WTC11 (cell line): Measurements from ENCODE around the gene OSBP2. TPM values are rescaled to one million over a fixed set of nuclear protein-coding genes. Genes with fewer than 3 reads are reported as not detected.

Experiments
- ATAC-seq: fragments of 200-7000 bp; cut with Tn5 transposase; 2 replicates; pipeline ENCODE4 v1.10.0; 2021; ENCODE audit warnings: mild to moderate bottlenecking, moderate library complexity
- CTCF ChIA-PET: fragments of 300-600 bp; sonication (Branson Sonifier 250); formaldehyde crosslinking; loops from one replicate; lab custom pipeline; 2021; ENCODE audit warnings: antibody characterized with exemption; lab: Charles Lee
- POLR2A ChIA-PET: fragments of 350-600 bp; sonication (Branson Sonifier 250); formaldehyde crosslinking; loops from one replicate; lab custom pipeline; 2021; ENCODE audit warnings: antibody characterized with exemption; lab: Charles Lee
- DNase-seq: peaks from one replicate; pipeline ENCODE4 v3.0.0; 2021; ENCODE audit warnings: low spot score
- H3K27ac Mint-ChIP-seq: 2 replicates; pipeline ENCODE4 v1.8.0; 2021; ENCODE audit warnings: mixed read lengths
- H3K27me3 Mint-ChIP-seq: 2 replicates; pipeline ENCODE4 v1.8.0; 2021; ENCODE audit warnings: low read depth, mild to moderate bottlenecking, moderate library complexity, mixed read lengths
- H3K36me3 Mint-ChIP-seq: 2 replicates; pipeline ENCODE4 v1.8.0; 2021; ENCODE audit warnings: mixed read lengths
- H3K4me1 Mint-ChIP-seq: 2 replicates; pipeline ENCODE4 v1.8.0; 2022; ENCODE audit warnings: mixed read lengths
- H3K4me3 Mint-ChIP-seq: 2 replicates; pipeline ENCODE4 v1.8.0; 2021; ENCODE audit warnings: mild to moderate bottlenecking, moderate library complexity, mixed read lengths
- H3K9me3 Mint-ChIP-seq: 2 replicates; pipeline ENCODE4 v1.8.0; 2021; ENCODE audit warnings: mixed read lengths
- ARID4B ChIP-seq: sonication (generic); formaldehyde crosslinking; IDR thresholded peaks from 2 replicates; pipeline ENCODE4 v1.8.0; 2023; ENCODE audit warnings: missing genetic modification reagents, mild to moderate bottlenecking, borderline replicate concordance
- ATF2 ChIP-seq: sonication (generic); formaldehyde crosslinking; IDR thresholded peaks from 2 replicates; pipeline ENCODE4 v1.8.1; 2022; ENCODE audit warnings: low read depth, missing genetic modification reagents, borderline replicate concordance
- CDX4 ChIP-seq: fragments of 250-450 bp; sonication (Bioruptor Pico); IDR thresholded peaks from 2 replicates; pipeline ENCODE4 v1.9.0; 2021; ENCODE audit warnings: moderate library complexity, mild to moderate bottlenecking, inconsistent platforms, borderline replicate concordance
- CTCF ChIP-seq: fragments of 200-600 bp; IDR thresholded peaks from 2 replicates; pipeline ENCODE4 v1.8.0; 2022; ENCODE audit warnings: antibody characterized with exemption
- E2F4 ChIP-seq: sonication (generic); formaldehyde crosslinking; IDR thresholded peaks from 2 replicates; pipeline ENCODE4 v1.8.1; 2022; ENCODE audit warnings: low read depth, mild to moderate bottlenecking, moderate library complexity, missing genetic modification reagents, borderline replicate concordance
- E2F5 ChIP-seq: sonication (generic); formaldehyde crosslinking; IDR thresholded peaks from 2 replicates; pipeline ENCODE4 v1.8.1; 2022; ENCODE audit warnings: mild to moderate bottlenecking, moderate library complexity, missing genetic modification reagents
- ELF4 ChIP-seq: sonication (generic); formaldehyde crosslinking; IDR thresholded peaks from 2 replicates; pipeline ENCODE4 v1.8.1; 2022; ENCODE audit warnings: low read depth, mild to moderate bottlenecking, moderate library complexity, missing genetic modification reagents
- FOXK1 ChIP-seq: sonication (generic); formaldehyde crosslinking; IDR thresholded peaks from 2 replicates; pipeline ENCODE4 v1.8.0; 2022; ENCODE audit warnings: mild to moderate bottlenecking, moderate library complexity, missing genetic modification reagents
- GRHL2 ChIP-seq: fragments of 250-450 bp; sonication (Bioruptor Pico); IDR thresholded peaks from 2 replicates; pipeline ENCODE4 v1.8.0; 2022; ENCODE audit warnings: mild to moderate bottlenecking, moderate library complexity; ENCODE audit not compliant: insufficient replicate concordance, severe bottlenecking
- MLX ChIP-seq: sonication (generic); formaldehyde crosslinking; IDR thresholded peaks from 2 replicates; pipeline ENCODE4 v1.8.1; 2023; ENCODE audit warnings: mild to moderate bottlenecking, missing genetic modification reagents, moderate library complexity
- MYBL2 ChIP-seq: sonication (generic); formaldehyde crosslinking; IDR thresholded peaks from 2 replicates; pipeline ENCODE4 v1.8.1; 2023; ENCODE audit warnings: mild to moderate bottlenecking, moderate library complexity, missing genetic modification reagents
- NFATC4 ChIP-seq: fragments of 250-450 bp; sonication (Bioruptor Pico); IDR thresholded peaks from 2 replicates; pipeline ENCODE4 v1.9.0; 2021; ENCODE audit warnings: mild to moderate bottlenecking
- NFE2L1 ChIP-seq: sonication (generic); formaldehyde crosslinking; IDR thresholded peaks from 2 replicates; pipeline ENCODE4 v1.8.1; 2023; ENCODE audit warnings: missing genetic modification reagents
- NFYB ChIP-seq: sonication (generic); formaldehyde crosslinking; conservative IDR thresholded peaks from 2 replicates; pipeline ENCODE4 v1.8.0; 2022; ENCODE audit warnings: low read depth, missing genetic modification reagents
- STAT6 ChIP-seq: sonication (generic); formaldehyde crosslinking; conservative IDR thresholded peaks from 2 replicates; pipeline ENCODE4 v1.8.1; 2023; ENCODE audit warnings: mild to moderate bottlenecking, low read depth, missing genetic modification reagents, moderate library complexity
- TP53 ChIP-seq: sonication (generic); formaldehyde crosslinking; IDR thresholded peaks from 2 replicates; pipeline ENCODE4 v1.8.1; 2023; ENCODE audit warnings: mild to moderate bottlenecking, missing genetic modification reagents
- USF2 ChIP-seq: sonication (generic); formaldehyde crosslinking; IDR thresholded peaks from 2 replicates; pipeline ENCODE4 v1.8.1; 2023; ENCODE audit warnings: mild to moderate bottlenecking, missing genetic modification reagents, moderate library complexity
- ZMAT4 ChIP-seq: fragments of 250-450 bp; sonication (Bioruptor Pico); IDR thresholded peaks from 2 replicates; pipeline ENCODE4 v1.9.0; 2021; ENCODE audit warnings: mild to moderate bottlenecking
- ZNF317 ChIP-seq: sonication (generic); formaldehyde crosslinking; IDR thresholded peaks from 2 replicates; pipeline ENCODE4 v1.8.1; 2023; ENCODE audit warnings: low read depth, mild to moderate bottlenecking, moderate library complexity, missing genetic modification reagents, borderline replicate concordance
- total RNA-seq: library from RNA; stranded (reverse); gene quantifications from 3 replicates; pipeline ENCODE4 v1.2.3, GENCODE V29; 2021

The OSBP2 gene
- total RNA-seq, 1 experiment from 2014 or later, result 4.1 TPM

GRCh38 chr22:30650508-30651116 is 44.1 kb upstream of the OSBP2 start (continued):
- no peak for TF ChIP-seq STAT6 (CRISPR knock-in tag)

GRCh38 chr22:30652852-30653251 is 41.8 kb upstream of the OSBP2 start:
- no peak for DNase-seq
- ATAC-seq, result no peak
- Mint-ChIP-seq H3K9me3 (0 out of 2 replicates have a peak, but pooled peaks cover 4% of the 10 kb centered on the region), H3K4me1 (peaks cover 27% of the 10 kb centered on the region), H3K4me3 (no peak overlapping the region), H3K36me3 (peaks cover 5% of the 10 kb centered on the region; the same call in 1 of the 2 replicates), H3K27ac (no peak overlapping the region), H3K27me3 (peaks cover 10% of the 10 kb centered on the region)
- TF ChIP-seq MYBL2 (CRISPR knock-in tag) (no peak), ARID4B (CRISPR knock-in tag) (no peak), CTCF (no peak), NFE2L1 (no peak), E2F5 (CRISPR knock-in tag) (no peak), NFATC4 (CRISPR knock-in tag) (no peak), NFYB (no peak), ZMAT4 (CRISPR knock-in tag) (no peak), CDX4 (no peak), FOXK1 (CRISPR knock-in tag) (no peak), ELF4 (CRISPR knock-in tag) (no peak), ATF2 (CRISPR knock-in tag) (no peak), E2F4 (no peak), USF2 (CRISPR knock-in tag) (no peak), ZNF317 (CRISPR knock-in tag) (no peak), GRHL2 (CRISPR knock-in tag) (no peak), TP53 (CRISPR knock-in tag) (no peak), MLX (CRISPR knock-in tag) (no peak)
- ChIA-PET POLR2A (no interaction called here), CTCF (interaction anchor here (1.0 kb wide), 1 partner anchor 17 kb away, joined by 3 read pairs; the partner anchor contains the start of gene SLC35E4)
